HFFc6 (cell line): ENCODE data around the gene RGS9. TPM values are rescaled to one million over a fixed set of nuclear protein-coding genes. Genes with fewer than 3 reads are reported as not detected.

ENCODE experiments used
- DNase-seq: peaks from one replicate; pipeline ENCODE4 v3.0.0-alpha.2; 2018
- H3K27ac Mint-ChIP-seq: 2 replicates; pipeline ENCODE4 v1.8.0; 2020; ENCODE audit warnings: mild to moderate bottlenecking, mixed read lengths
- H3K27me3 Mint-ChIP-seq: 2 replicates; pipeline ENCODE4 v1.8.0; 2021; ENCODE audit warnings: mild to moderate bottlenecking, moderate library complexity, mixed read lengths; ENCODE audit not compliant: insufficient read depth
- H3K36me3 Mint-ChIP-seq: 2 replicates; pipeline ENCODE4 v1.8.0; 2021; ENCODE audit warnings: low read depth, mixed read lengths
- H3K4me1 Mint-ChIP-seq: 2 replicates; pipeline ENCODE4 v1.8.0; 2020; ENCODE audit warnings: low read depth, mixed read lengths
- H3K4me3 Mint-ChIP-seq: 2 replicates; pipeline ENCODE4 v1.8.0; 2020; ENCODE audit warnings: mild to moderate bottlenecking, moderate library complexity, mixed read lengths
- H3K9me3 Mint-ChIP-seq: 2 replicates; pipeline ENCODE4 v1.8.0; 2020; ENCODE audit warnings: mild to moderate bottlenecking, mixed read lengths
- total RNA-seq, 6 experiments: library from RNA; stranded (reverse); fragmentation: NEBNext Ultra II Directional; extraction: Animal tissue kit (Norgen Biotek cat#: 25700); gene quantifications; 2 replicates in 1 of 6; 3 replicates in 5 of 6; pipeline ENCODE4 v1.2.3, GENCODE V29; 2021
- TF ChIP-seq, protein P1 (sequence below): fragments of 200-600 bp; sonication (generic); IDR thresholded peaks from 2 replicates; pipeline ENCODE4 v1.5.0; 2021; ENCODE audit warnings: antibody characterized with exemption, mild to moderate bottlenecking

The RGS9 gene
- total RNA-seq, 6 experiments from 2014 or later: 0.31 to 0.97 (median 0.42) TPM

DNA sequence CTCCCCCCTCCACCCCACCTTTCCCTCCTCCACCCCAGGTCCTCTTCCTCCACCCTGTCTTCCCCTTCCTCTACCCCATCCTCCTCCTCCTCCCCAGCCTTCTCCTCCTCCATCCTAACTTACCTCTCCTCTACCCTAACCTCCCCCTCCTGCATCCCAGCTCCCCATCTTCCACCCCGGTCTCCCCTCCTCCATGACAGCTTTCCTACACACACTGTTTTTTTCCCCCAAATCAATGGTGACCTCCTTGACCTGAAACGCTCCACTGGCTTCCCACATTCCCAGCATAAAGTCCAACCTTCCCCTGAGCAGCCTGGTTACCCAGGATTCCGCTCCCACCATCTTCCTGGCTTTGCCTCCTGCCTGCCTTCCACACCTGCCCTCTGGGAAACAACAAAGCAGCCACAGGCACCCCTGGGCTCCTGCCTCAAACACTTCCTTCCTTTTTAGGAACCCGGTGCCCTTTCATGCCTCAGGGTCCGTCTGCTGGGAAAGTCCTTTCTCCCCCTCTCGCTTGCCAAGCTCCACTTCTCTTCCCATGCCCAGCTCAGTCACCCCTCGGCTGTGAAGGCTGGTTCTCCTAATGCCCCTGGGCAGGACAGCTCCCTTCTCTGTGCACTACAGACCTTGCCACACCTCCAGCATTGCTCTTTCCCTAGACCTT is 2.1 kb downstream of the RGS9 start:
- H3K4me3 Mint-ChIP-seq: no peak overlapping the region

DNA sequence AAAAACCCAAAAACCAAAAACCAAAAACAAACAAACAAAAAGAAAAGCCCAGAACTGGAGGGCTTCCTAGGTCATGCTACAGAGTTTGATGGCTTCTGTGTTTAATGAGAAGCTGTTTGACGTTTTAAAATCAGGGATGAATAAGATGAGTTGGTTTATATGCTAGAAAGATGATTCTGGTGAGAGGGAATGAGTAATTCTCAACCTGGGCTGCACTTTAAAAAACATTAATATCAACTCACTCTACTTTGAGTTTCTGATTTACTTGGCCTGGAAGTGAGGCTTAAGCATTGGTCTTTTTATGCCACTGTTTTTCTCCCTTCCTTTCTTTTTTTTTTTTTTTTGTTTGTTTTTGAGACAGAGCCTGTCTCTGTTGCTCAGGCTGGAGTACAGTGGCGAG is 5.1 kb downstream of the RGS9 start:
- TF ChIP-seq, protein P1, sequence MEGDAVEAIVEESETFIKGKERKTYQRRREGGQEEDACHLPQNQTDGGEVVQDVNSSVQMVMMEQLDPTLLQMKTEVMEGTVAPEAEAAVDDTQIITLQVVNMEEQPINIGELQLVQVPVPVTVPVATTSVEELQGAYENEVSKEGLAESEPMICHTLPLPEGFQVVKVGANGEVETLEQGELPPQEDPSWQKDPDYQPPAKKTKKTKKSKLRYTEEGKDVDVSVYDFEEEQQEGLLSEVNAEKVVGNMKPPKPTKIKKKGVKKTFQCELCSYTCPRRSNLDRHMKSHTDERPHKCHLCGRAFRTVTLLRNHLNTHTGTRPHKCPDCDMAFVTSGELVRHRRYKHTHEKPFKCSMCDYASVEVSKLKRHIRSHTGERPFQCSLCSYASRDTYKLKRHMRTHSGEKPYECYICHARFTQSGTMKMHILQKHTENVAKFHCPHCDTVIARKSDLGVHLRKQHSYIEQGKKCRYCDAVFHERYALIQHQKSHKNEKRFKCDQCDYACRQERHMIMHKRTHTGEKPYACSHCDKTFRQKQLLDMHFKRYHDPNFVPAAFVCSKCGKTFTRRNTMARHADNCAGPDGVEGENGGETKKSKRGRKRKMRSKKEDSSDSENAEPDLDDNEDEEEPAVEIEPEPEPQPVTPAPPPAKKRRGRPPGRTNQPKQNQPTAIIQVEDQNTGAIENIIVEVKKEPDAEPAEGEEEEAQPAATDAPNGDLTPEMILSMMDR: no peak
- DNase-seq: no peak
- Mint-ChIP-seq H3K27me3 (peaks cover 34% of the 10 kb centered on the region), H3K9me3 (no peaks in the 10 kb centered on the region), H3K4me3 (no peak overlapping the region), H3K4me1 (peaks cover 6% of the 10 kb centered on the region), H3K36me3 (no peaks in the 10 kb centered on the region), H3K27ac (no peak overlapping the region)

More for the DNA sequence above, 2.1 kb downstream of the RGS9 start:
- H3K27ac Mint-ChIP-seq: no peak overlapping the region
- DNase-seq: no peak
- H3K36me3 Mint-ChIP-seq: no peaks in the 10 kb centered on the region
- H3K27me3 Mint-ChIP-seq: peaks cover 30% of the 10 kb centered on the region
- no peaks in the 10 kb centered on the region for H3K9me3 Mint-ChIP-seq
- peaks cover 6% of the 10 kb centered on the region for H3K4me1 Mint-ChIP-seq
- TF ChIP-seq, protein P1: no peak

DNA sequence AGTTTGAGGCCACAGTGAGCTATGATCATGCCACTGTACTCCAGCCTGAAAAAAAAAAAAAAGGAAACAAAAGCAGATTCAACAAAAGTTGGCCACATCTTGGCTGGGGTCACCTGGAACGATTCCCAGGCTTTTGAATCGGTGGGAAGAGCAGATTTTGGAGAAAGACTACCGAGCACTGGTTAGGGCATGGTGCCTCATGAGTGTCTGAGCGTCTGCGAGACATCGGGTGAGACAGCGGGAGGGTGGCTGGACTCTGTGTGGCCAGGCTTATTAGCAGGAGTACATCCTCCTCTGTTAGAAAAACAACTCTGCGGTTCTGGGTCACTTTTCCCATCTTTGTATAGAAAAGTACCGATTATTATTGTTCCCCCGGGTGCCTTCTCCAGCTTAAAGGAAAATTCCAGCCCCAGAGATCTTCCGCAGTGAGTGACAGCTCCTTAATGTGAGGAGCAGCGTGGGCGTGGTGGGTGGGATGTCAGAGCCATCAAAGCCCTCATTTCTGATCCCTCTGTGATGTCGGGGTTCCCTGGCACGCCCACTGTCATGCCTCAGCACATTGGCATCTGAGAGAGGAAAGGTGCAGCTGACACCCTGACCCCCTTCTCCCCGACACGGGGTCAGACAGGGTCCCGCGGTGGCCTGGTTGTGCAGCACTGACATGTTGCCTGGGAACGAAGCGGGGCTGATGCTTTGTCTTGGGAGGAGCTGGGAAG is 6.9 kb downstream of the RGS9 start:
- Mint-ChIP-seq H3K36me3 (no peaks in the 10 kb centered on the region), H3K4me3 (no peak overlapping the region), H3K4me1 (no peaks in the 10 kb centered on the region), H3K27ac (no peak overlapping the region), H3K27me3 (peaks cover 35% of the 10 kb centered on the region), H3K9me3 (no peaks in the 10 kb centered on the region)
- no peak for DNase-seq
- TF ChIP-seq, protein P1: no peak

DNA sequence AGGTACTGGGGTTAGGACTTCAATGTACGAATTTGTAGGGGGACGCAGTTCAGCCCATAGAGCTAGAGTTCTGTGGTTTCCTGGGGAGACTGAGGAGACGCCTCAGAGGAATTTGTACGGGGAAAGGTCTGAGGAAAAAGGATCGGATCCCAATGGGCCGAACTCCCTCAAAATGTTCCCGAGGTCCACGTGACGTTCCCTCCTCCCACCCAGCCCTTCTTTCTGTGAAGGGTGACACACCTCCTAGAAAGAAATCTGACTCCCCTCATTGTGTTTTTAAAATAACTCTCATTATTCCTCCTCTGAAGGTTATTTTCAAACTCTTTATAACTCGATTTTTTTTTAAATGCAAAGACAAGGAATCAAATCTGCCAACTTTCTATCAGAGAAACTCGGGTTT is 8.6 kb downstream of the RGS9 start:
- no peaks in the 10 kb centered on the region for H3K36me3 Mint-ChIP-seq
- no peaks in the 10 kb centered on the region for H3K9me3 Mint-ChIP-seq
- no peak for DNase-seq
- TF ChIP-seq, protein P1: no peak
- no peaks in the 10 kb centered on the region for H3K4me1 Mint-ChIP-seq
- no peak overlapping the region for H3K27ac Mint-ChIP-seq
- H3K4me3 Mint-ChIP-seq: no peak overlapping the region
- H3K27me3 Mint-ChIP-seq: peaks cover 28% of the 10 kb centered on the region

DNA sequence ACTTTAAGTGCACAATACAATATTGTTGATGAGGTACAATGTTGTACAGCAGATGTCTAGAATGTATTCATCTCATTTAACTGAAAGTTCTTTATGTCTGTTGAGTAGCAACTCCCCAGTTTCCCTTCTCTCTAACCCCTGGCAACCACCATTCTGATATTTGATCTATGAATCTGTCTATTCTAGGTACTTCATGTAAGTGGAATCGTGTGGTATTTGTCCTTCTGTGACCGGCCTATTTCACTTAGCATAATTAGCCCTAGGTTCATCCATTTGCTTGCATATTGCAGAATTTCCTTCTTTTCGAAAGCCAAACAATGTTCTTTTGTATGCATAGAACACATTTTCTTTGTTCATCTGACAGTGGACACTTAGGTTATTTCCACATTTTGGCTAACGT is 10.8 kb downstream of the RGS9 start:
- TF ChIP-seq, protein P1: no peak
- Mint-ChIP-seq H3K4me3 (no peak overlapping the region), H3K36me3 (no peaks in the 10 kb centered on the region), H3K27ac (no peak overlapping the region), H3K9me3 (no peaks in the 10 kb centered on the region), H3K27me3 (peaks cover 43% of the 10 kb centered on the region), H3K4me1 (no peaks in the 10 kb centered on the region)
- no peak for DNase-seq
